Esophagus squamous epithelium (tissue), 4 donors: ENCODE measurements around the gene PLCB3.

Source experiments
- POLR2A ChIP-seq, 4 donors: fragments of 450-650 bp; IDR thresholded peaks; one replicate each; pipeline ENCODE4 v1.6.1; 2017; ENCODE audit warnings: antibody characterized with exemption in 4 of 4, mild to moderate bottlenecking in 4 of 4, moderate library complexity in 3 of 4
- TF ChIP-seq, protein P1 (sequence below), 6 experiments: fragments of 450-650 bp in 4 of 6; fragments of 200-600 bp in 2 of 6; sonication (generic) in 2 of 6; IDR thresholded peaks; one replicate each; pipeline ENCODE4 v1.5.1; 2016 to 2019; ENCODE audit warnings: antibody characterized with exemption in 6 of 6, mild to moderate bottlenecking in 4 of 6, moderate library complexity in 4 of 6

GRCh38 chr11:64276653-64277431 is 25.5 kb downstream of the PLCB3 start:
- TF ChIP-seq, protein P1, sequence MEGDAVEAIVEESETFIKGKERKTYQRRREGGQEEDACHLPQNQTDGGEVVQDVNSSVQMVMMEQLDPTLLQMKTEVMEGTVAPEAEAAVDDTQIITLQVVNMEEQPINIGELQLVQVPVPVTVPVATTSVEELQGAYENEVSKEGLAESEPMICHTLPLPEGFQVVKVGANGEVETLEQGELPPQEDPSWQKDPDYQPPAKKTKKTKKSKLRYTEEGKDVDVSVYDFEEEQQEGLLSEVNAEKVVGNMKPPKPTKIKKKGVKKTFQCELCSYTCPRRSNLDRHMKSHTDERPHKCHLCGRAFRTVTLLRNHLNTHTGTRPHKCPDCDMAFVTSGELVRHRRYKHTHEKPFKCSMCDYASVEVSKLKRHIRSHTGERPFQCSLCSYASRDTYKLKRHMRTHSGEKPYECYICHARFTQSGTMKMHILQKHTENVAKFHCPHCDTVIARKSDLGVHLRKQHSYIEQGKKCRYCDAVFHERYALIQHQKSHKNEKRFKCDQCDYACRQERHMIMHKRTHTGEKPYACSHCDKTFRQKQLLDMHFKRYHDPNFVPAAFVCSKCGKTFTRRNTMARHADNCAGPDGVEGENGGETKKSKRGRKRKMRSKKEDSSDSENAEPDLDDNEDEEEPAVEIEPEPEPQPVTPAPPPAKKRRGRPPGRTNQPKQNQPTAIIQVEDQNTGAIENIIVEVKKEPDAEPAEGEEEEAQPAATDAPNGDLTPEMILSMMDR (IDR thresholded peaks at IDR 0.05): no peak
- TF ChIP-seq POLR2A (IDR thresholded peaks at IDR 0.05): no peak
